ENCODE measurements around the gene TGFB3. TPM values are rescaled to one million over a fixed set of nuclear protein-coding genes. Genes with fewer than 3 reads are reported as not detected.
"Not testable (repeated sequence)": the region's sequence is repeated elsewhere in the genome, so short reads cannot be mapped to it uniquely, and the experiment has no call there.

Gene TGFB3
- total and polyA plus RNA-seq, 4 donors: 29.2 to 114 (median 37.8) TPM

DNA sequence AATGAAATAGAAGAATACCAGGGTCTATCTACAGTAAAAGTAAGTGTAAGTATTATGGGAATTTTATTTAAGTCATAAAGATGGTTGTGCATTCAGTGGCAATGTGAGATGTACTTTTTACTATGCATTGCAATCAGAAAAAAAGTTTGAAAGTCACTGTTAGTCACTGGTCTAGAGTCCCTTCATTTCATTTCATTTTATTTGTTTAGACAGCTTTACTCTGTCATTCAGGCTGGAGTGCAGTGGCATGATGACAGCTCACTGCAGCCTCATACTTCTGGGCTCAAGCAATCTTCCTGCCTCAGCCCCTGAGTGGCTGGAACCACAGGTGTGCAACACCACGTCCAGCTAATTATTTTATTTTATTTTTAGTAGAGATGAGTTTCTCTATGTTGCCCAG lies 42.6 kb downstream of the TGFB3 start:
- Histone ChIP-seq H3K4me3 (ENCODE audit: low read depth, low read length) (no peak overlapping the region), H3K4me1 (ENCODE audit: control insufficient read depth, insufficient read depth, low read length) (no peaks in the 10 kb centered on the region), H3K27me3 (ENCODE audit: control insufficient read depth, insufficient read depth, low read length) (no peaks in the 10 kb centered on the region), H3K36me3 (ENCODE audit: control insufficient read depth, insufficient read depth, low read length) (no peaks in the 10 kb centered on the region), H3K27ac (ENCODE audit: low read depth, low read length) (no peak overlapping the region), H3K9me3 (ENCODE audit: control insufficient read depth, insufficient read depth, low read length) (no peaks in the 10 kb centered on the region)
- no peak for DNase-seq (ENCODE audit: low read depth in 4 of 6, low spot score in 6 of 6)
- no CpG with 5 or more reads among the region's 1 CpG for WGBS (ENCODE audit: insufficient coverage)

GRCh38 chr14:75934998-75935628 lies 46.7 kb downstream of the TGFB3 start:
- DNase-seq (ENCODE audit: low read depth in 4 of 6, low spot score in 6 of 6): no peak
- Histone ChIP-seq H3K4me3 (ENCODE audit: low read depth, low read length) (no peak overlapping the region), H3K4me1 (ENCODE audit: control insufficient read depth, insufficient read depth, low read length) (no peaks in the 10 kb centered on the region), H3K9me3 (ENCODE audit: control insufficient read depth, insufficient read depth, low read length) (no peaks in the 10 kb centered on the region), H3K36me3 (ENCODE audit: control insufficient read depth, insufficient read depth, low read length) (no peaks in the 10 kb centered on the region), H3K27me3 (ENCODE audit: control insufficient read depth, insufficient read depth, low read length) (no peaks in the 10 kb centered on the region), H3K27ac (ENCODE audit: low read depth, low read length) (no peak overlapping the region)
- WGBS (ENCODE audit: insufficient coverage): no CpG with 5 or more reads among the region's 2 CpGs

GRCh38 chr14:75933712-75934296 lies 48.0 kb downstream of the TGFB3 start:
- no peak overlapping the region for H3K4me3 ChIP-seq (ENCODE audit: low read depth, low read length)
- no peaks in the 10 kb centered on the region for H3K27me3 ChIP-seq (ENCODE audit: control insufficient read depth, insufficient read depth, low read length)
- no peaks in the 10 kb centered on the region for H3K4me1 ChIP-seq (ENCODE audit: control insufficient read depth, insufficient read depth, low read length)
- no peaks in the 10 kb centered on the region for H3K9me3 ChIP-seq (ENCODE audit: control insufficient read depth, insufficient read depth, low read length)
- 69% methylated on average over 2 of the region's 2 CpGs for WGBS (ENCODE audit: insufficient coverage)
- DNase-seq (ENCODE audit: low read depth in 4 of 6, low spot score in 6 of 6): no peak
- H3K27ac ChIP-seq (ENCODE audit: low read depth, low read length): no peak overlapping the region
- no peaks in the 10 kb centered on the region for H3K36me3 ChIP-seq (ENCODE audit: control insufficient read depth, insufficient read depth, low read length)

- WGBS (ENCODE audit: insufficient coverage): 87% methylated on average over 1 of the region's 5 CpGs
- no peak overlapping the region for H3K4me3 ChIP-seq (ENCODE audit: low read depth, low read length)
- peak in 2 of 6 donors; percentile 46 to 64 for DNase-seq (ENCODE audit: low read depth in 4 of 6, low spot score in 6 of 6)
These were observed 53.1 kb downstream of the TGFB3 start for GRCh38 chr14:75928690-75929181.

GRCh38 chr14:75927564-75928087 lies 54.2 kb downstream of the TGFB3 start:
- peaks cover 2% of the 10 kb centered on the region for H3K36me3 ChIP-seq (ENCODE audit: control insufficient read depth, insufficient read depth, low read length)
- H3K9me3 ChIP-seq (ENCODE audit: control insufficient read depth, insufficient read depth, low read length): no peaks in the 10 kb centered on the region
- H3K4me1 ChIP-seq (ENCODE audit: control insufficient read depth, insufficient read depth, low read length): no peaks in the 10 kb centered on the region
- no peak overlapping the region for H3K27ac ChIP-seq (ENCODE audit: low read depth, low read length)
- 62% methylated on average over 4 of the region's 6 CpGs for WGBS (ENCODE audit: insufficient coverage)
- DNase-seq (ENCODE audit: low read depth in 4 of 6, low spot score in 6 of 6): no peak
- H3K4me3 ChIP-seq (ENCODE audit: low read depth, low read length): no peak overlapping the region
- no peaks in the 10 kb centered on the region for H3K27me3 ChIP-seq (ENCODE audit: control insufficient read depth, insufficient read depth, low read length)

More at GRCh38 chr14:75928690-75929181, 53.1 kb downstream of the TGFB3 start:
- H3K27ac ChIP-seq (ENCODE audit: low read depth, low read length): no peak overlapping the region
- peaks cover 2% of the 10 kb centered on the region for H3K36me3 ChIP-seq (ENCODE audit: control insufficient read depth, insufficient read depth, low read length)
- no peaks in the 10 kb centered on the region for H3K27me3 ChIP-seq (ENCODE audit: control insufficient read depth, insufficient read depth, low read length)
- no peaks in the 10 kb centered on the region for H3K4me1 ChIP-seq (ENCODE audit: control insufficient read depth, insufficient read depth, low read length)
- H3K9me3 ChIP-seq (ENCODE audit: control insufficient read depth, insufficient read depth, low read length): no peaks in the 10 kb centered on the region

- no peak overlapping the region for H3K27ac ChIP-seq (ENCODE audit: low read depth, low read length)
- no peaks in the 10 kb centered on the region for H3K27me3 ChIP-seq (ENCODE audit: control insufficient read depth, insufficient read depth, low read length)
- H3K36me3 ChIP-seq (ENCODE audit: control insufficient read depth, insufficient read depth, low read length): peaks cover 2% of the 10 kb centered on the region
- no peaks in the 10 kb centered on the region for H3K9me3 ChIP-seq (ENCODE audit: control insufficient read depth, insufficient read depth, low read length)
- H3K4me3 ChIP-seq (ENCODE audit: low read depth, low read length): no peak overlapping the region
- H3K4me1 ChIP-seq (ENCODE audit: control insufficient read depth, insufficient read depth, low read length): no peaks in the 10 kb centered on the region
- 100% methylated on average over 2 of the region's 4 CpGs for WGBS (ENCODE audit: insufficient coverage)
- DNase-seq (ENCODE audit: low read depth in 4 of 6, low spot score in 6 of 6): no peak
These were observed 55.2 kb downstream of the TGFB3 start for GRCh38 chr14:75926431-75927115.

GRCh38 chr14:75925141-75925840 lies 56.5 kb downstream of the TGFB3 start:
- H3K9me3 ChIP-seq (ENCODE audit: control insufficient read depth, insufficient read depth, low read length); H3K27me3 ChIP-seq (ENCODE audit: control insufficient read depth, insufficient read depth, low read length); H3K4me3 ChIP-seq (ENCODE audit: low read depth, low read length); H3K27ac ChIP-seq (ENCODE audit: low read depth, low read length); H3K4me1 ChIP-seq (ENCODE audit: control insufficient read depth, insufficient read depth, low read length); H3K36me3 ChIP-seq (ENCODE audit: control insufficient read depth, insufficient read depth, low read length); DNase-seq (ENCODE audit: low read depth in 4 of 6, low spot score in 6 of 6): not testable (repeated sequence)
- 98% methylated on average over 26 of the region's 54 CpGs for WGBS (ENCODE audit: insufficient coverage)

DNA sequence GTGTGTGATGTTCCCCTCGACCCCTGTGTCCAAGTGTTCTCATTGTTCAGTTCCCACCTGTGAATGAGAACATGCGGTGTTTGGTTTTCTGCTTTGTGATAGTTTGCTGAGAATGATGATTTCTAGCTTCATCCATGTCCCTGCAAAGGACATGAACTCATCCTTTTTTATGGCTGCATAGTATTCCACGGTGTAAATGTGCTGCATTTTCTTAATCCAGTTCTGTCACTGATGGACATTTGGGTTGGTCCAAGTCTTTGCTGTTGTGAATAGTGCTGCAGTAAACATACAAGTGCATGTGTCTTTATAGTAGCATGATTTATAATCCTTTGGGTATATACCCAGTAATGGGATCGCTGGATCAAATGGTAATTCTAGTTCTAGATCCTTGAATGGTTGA lies 61.4 kb downstream of the TGFB3 start:
- not testable (repeated sequence) for H3K9me3 ChIP-seq (ENCODE audit: control insufficient read depth, insufficient read depth, low read length); H3K4me3 ChIP-seq (ENCODE audit: low read depth, low read length); DNase-seq (ENCODE audit: low read depth in 4 of 6, low spot score in 6 of 6); H3K27me3 ChIP-seq (ENCODE audit: control insufficient read depth, insufficient read depth, low read length); H3K4me1 ChIP-seq (ENCODE audit: control insufficient read depth, insufficient read depth, low read length); H3K36me3 ChIP-seq (ENCODE audit: control insufficient read depth, insufficient read depth, low read length); H3K27ac ChIP-seq (ENCODE audit: low read depth, low read length)
- 100% methylated on average over 1 of the region's 4 CpGs for WGBS (ENCODE audit: insufficient coverage)

DNA sequence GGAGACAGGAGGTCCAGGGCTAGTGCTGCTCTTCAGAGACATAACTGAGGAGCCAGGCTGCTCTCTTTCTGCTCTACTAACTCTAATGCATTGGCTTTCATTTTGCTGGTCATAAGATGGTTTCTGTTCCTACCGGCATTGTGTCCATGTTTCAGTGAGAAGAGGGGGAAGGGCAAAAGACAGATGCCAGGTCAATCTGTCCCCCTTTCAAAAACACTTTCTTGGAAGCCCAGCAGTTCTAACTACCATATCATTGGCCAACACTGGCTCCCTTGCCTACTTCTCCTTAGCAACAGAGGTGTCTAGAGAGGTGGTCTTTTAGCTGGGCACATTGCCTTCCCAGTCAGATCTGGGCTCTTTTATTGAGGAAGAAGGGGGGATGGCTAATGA lies 63.9 kb downstream of the TGFB3 start:
- Histone ChIP-seq H3K4me3 (ENCODE audit: low read depth, low read length) (no peak overlapping the region), H3K36me3 (ENCODE audit: control insufficient read depth, insufficient read depth, low read length) (no peaks in the 10 kb centered on the region), H3K4me1 (ENCODE audit: control insufficient read depth, insufficient read depth, low read length) (peaks cover 6% of the 10 kb centered on the region), H3K9me3 (ENCODE audit: control insufficient read depth, insufficient read depth, low read length) (no peaks in the 10 kb centered on the region), H3K27me3 (ENCODE audit: control insufficient read depth, insufficient read depth, low read length) (no peaks in the 10 kb centered on the region), H3K27ac (ENCODE audit: low read depth, low read length) (peak overlapping the region; percentile 42)
- peak in 1 of 6 donors; percentile 66 for DNase-seq (ENCODE audit: low read depth in 4 of 6, low spot score in 6 of 6)
- no CpG with 5 or more reads among the region's 1 CpG for WGBS (ENCODE audit: insufficient coverage)
